WTC11 (cell line): ENCODE results near the gene TNIK.

Experiments used
- GABPB1 ChIP-seq: sonication (generic); formaldehyde crosslinking; IDR thresholded peaks from 2 replicates; pipeline ENCODE4 v1.8.1; 2023; ENCODE audit warnings: mild to moderate bottlenecking, missing genetic modification reagents
- IRF2 ChIP-seq: sonication (generic); formaldehyde crosslinking; IDR thresholded peaks from 2 replicates; pipeline ENCODE4 v1.8.0; 2022; ENCODE audit warnings: low read depth, missing genetic modification reagents, borderline replicate concordance
- TF ChIP-seq, protein P1 (sequence below): fragments of 200-600 bp; IDR thresholded peaks from 2 replicates; pipeline ENCODE4 v1.8.0; 2022; ENCODE audit warnings: antibody characterized with exemption

DNA sequence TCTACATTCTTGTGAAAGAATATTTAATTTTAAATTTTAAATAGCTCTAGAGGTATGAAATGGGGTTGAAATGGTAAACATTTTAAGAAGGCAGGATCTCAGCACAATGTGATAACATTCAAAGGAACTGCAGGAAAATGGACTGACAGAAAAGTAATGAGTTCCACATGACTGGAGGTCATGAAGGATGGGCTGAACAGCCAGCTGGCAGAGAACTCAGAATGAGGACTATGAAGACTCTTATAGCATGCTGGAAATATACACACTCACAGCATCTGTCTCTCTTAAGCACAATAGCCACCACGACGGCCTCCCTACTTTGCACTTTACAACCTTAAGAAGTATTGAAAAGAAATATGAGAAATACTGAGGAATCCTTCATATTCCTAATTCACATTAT, 94.7 kb downstream of the TNIK start:
- TF ChIP-seq IRF2 = no peak
- TF ChIP-seq, protein P1, sequence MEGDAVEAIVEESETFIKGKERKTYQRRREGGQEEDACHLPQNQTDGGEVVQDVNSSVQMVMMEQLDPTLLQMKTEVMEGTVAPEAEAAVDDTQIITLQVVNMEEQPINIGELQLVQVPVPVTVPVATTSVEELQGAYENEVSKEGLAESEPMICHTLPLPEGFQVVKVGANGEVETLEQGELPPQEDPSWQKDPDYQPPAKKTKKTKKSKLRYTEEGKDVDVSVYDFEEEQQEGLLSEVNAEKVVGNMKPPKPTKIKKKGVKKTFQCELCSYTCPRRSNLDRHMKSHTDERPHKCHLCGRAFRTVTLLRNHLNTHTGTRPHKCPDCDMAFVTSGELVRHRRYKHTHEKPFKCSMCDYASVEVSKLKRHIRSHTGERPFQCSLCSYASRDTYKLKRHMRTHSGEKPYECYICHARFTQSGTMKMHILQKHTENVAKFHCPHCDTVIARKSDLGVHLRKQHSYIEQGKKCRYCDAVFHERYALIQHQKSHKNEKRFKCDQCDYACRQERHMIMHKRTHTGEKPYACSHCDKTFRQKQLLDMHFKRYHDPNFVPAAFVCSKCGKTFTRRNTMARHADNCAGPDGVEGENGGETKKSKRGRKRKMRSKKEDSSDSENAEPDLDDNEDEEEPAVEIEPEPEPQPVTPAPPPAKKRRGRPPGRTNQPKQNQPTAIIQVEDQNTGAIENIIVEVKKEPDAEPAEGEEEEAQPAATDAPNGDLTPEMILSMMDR = no peak
- no peak for TF ChIP-seq GABPB1
